ENCODE measurements around the gene AOPEP.

DNA sequence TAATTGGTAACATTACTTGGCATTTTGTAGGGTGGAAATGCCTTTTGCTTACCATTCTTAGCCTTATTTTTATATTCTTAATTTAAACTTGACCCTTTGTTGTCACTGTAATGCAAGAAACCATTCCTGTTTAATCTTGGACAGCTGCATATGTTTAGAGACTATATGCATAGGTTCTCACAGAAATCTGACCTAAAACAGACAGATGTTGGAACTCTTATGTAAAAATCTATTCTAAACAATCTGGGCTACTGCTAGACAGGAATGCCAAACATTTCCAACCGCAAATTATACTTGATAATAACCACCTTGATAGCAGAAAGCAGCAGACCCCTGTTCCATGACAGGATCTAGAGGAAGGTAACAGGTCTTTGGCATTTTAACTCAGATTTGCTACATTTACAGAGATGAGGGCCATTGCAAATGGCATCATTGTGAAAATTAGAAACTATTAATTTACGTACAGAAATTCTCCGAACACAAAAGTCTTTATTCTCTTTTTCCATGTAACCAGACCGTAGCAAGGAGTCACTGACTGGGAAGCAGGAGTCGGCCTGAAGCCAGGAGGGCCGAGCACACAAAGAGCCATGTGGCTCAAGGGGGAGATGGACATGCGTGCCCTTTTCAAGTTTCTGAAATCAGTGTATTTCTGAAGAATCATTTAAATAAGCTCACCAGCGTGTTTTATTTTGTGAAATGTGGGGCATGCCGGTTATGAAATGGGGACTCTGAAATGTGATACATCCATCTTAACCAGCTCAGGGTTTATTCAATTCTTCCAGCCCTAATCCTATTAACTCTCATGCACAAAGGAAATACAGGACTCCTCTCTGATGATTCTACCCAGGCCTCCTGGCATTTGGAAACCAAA, 139.3 kb downstream of the AOPEP start:
- TF ChIP-seq CTCF (IDR thresholded peaks at IDR 0.05) (no peak), POLR2AphosphoS5 (IDR thresholded peaks at IDR 0.05; ENCODE audit: insufficient read depth in 1 of 2, low read depth in 1 of 2) (no peak)
